Stomach (tissue), 4 donors: ENCODE data around the gene BRCA2.

Experiments
- CTCF ChIP-seq, 7 experiments: fragments of 450-650 bp in 4 of 7; fragments of 200-600 bp in 3 of 7; sonication (generic) in 3 of 7; IDR thresholded peaks; one replicate each; pipeline ENCODE4 v1.5.1; 2016 to 2019; ENCODE audit warnings: antibody characterized with exemption in 7 of 7, control low read depth in 2 of 7, mild to moderate bottlenecking in 1 of 7
- POLR2AphosphoS5 ChIP-seq, 3 donors: sonication (generic); formaldehyde crosslinking; IDR thresholded peaks; one replicate each; pipeline ENCODE4 v1.6.1; 2016; ENCODE audit warnings: antibody characterized with exemption in 3 of 3

GRCh38 chr13:32403108-32403507 lies 87.8 kb downstream of the BRCA2 start:
- TF ChIP-seq CTCF (IDR thresholded peaks at IDR 0.05), result no peak
- no peak for TF ChIP-seq POLR2AphosphoS5 (IDR thresholded peaks at IDR 0.05)
